Naive thymus-derived CD8-positive, alpha-beta T cell (primary cell): ENCODE results near the gene SLC22A25. TPM values are rescaled to one million over a fixed set of nuclear protein-coding genes. Genes with fewer than 3 reads are reported as not detected.
A peak's percentile ranks its signal among the peaks of the same experiment; 100 is the strongest.

ENCODE experiments used
- ATAC-seq, 2 donors: fragments of 150-1000 bp; cut with Tn5 transposase in 1 of 2; sonication (Bioruptor Pico), chemical (Tn5 transposase) in 1 of 2; 1 replicate in 1 of 2; 2 replicates in 1 of 2; pipeline ENCODE4 v1.10.0; 2021; ENCODE audit warnings: mild to moderate bottlenecking in 2 of 2, moderate library complexity in 2 of 2
- POLR2A ChIA-PET: fragments of 350-600 bp; sonication (Branson Sonifier 250); formaldehyde crosslinking; loops from one replicate; lab custom pipeline; 2021; ENCODE audit warnings: antibody characterized with exemption; lab: Charles Lee
- DNase-seq, 10 donors: peaks; one replicate each; pipeline versions ENCODE4 v3.0.0 to v3.0.0-alpha.2; 2020 to 2022
- H3K27ac Mint-ChIP-seq, 10 donors: one replicate each; pipeline ENCODE4 v1.8.0; 2020 to 2022; ENCODE audit warnings: mild to moderate bottlenecking in 10 of 10, mixed read lengths in 10 of 10, moderate library complexity in 4 of 10, inconsistent platforms in 1 of 10
- H3K27me3 Mint-ChIP-seq, 5 donors: one replicate each; pipeline ENCODE4 v1.8.0; 2021 to 2022; ENCODE audit warnings: mixed read lengths in 5 of 5
- H3K36me3 Mint-ChIP-seq, 3 donors: one replicate each; pipeline ENCODE4 v1.8.0; 2020 to 2022; ENCODE audit warnings: mixed read lengths in 3 of 3, mild to moderate bottlenecking in 2 of 3, inconsistent platforms in 1 of 3
- H3K4me1 Mint-ChIP-seq, 4 donors: one replicate each; pipeline ENCODE4 v1.8.0; 2021 to 2022; ENCODE audit warnings: mixed read lengths in 4 of 4
- H3K4me3 Mint-ChIP-seq, 10 donors: one replicate each; pipeline ENCODE4 v1.8.0; 2020 to 2022; ENCODE audit warnings: mild to moderate bottlenecking in 10 of 10, mixed read lengths in 10 of 10, moderate library complexity in 6 of 10, inconsistent platforms in 1 of 10
- H3K9me3 Mint-ChIP-seq, 9 donors: one replicate each; pipeline ENCODE4 v1.8.0; 2020 to 2022; ENCODE audit warnings: mixed read lengths in 9 of 9, mild to moderate bottlenecking in 3 of 9, inconsistent platforms in 1 of 9, moderate library complexity in 1 of 9
- polyA plus RNA-seq, 3 donors: library from polyadenylated mRNA; unstranded; fragments of 300-500 nt; fragmentation: Illumina TruSeq; gene quantifications; one replicate each; pipeline ENCODE4 v1.2.3, GENCODE V29; 2021
- total RNA-seq, 8 experiments: library from RNA in 2 of 8; stranded (reverse) in 2 of 8; gene quantifications; one replicate each; pipeline ENCODE4 v1.2.3 and lab custom pipeline; 2021 to 2026

The SLC22A25 gene
- total and polyA plus RNA-seq, 5 experiments from 2014 or later: not detected

- H3K36me3 Mint-ChIP-seq: no peaks in the 10 kb centered on the region
- H3K9me3 Mint-ChIP-seq: no peaks in the 10 kb centered on the region
- H3K4me3 Mint-ChIP-seq: no peak overlapping the region
- H3K27me3 Mint-ChIP-seq: peaks cover 3 to 37% (median 25%) of the 10 kb centered on the region in 5 donors
- H3K27ac Mint-ChIP-seq: no peak overlapping the region
- POLR2A ChIA-PET: no interaction called here
- DNase-seq (no peak), ATAC-seq (no peak)
- H3K4me1 Mint-ChIP-seq: no peaks in the 10 kb centered on the region
Observed at GRCh38 chr11:63226488-63227114, 16.8 kb downstream of the SLC22A25 start.

GRCh38 chr11:63214093-63214492 lies 29.3 kb downstream of the SLC22A25 start:
- Mint-ChIP-seq H3K27ac (no peak overlapping the region), H3K4me3 (no peak overlapping the region), H3K4me1 (peaks cover 0 to 2% (median 0%) of the 10 kb centered on the region in 4 donors), H3K27me3 (peaks cover 4 to 32% (median 14%) of the 10 kb centered on the region in 5 donors), H3K36me3 (peaks cover 0 to 3% (median 0%) of the 10 kb centered on the region in 3 donors), H3K9me3 (no peaks in the 10 kb centered on the region)
- POLR2A ChIA-PET: no interaction called here
- no peak for ATAC-seq
- DNase-seq: no peak

DNA sequence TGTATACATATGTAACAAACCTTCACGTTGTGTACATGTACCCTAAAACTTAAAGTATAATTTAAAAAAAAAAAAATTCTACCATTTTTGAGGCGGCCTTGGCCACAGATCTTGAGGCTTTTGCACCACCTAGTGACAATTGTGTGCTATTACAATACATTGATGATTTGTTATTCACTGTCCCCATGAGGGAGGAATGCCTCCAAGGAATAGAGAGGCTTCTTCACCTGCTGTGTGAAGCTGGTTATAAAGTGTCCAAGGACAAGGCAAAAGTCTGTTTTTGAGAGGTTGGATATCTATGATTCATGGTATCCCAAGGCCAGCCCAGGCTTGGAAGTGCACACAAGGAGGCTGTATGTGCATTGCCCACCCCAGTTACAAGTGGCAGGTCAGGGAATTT lies 30.7 kb downstream of the SLC22A25 start:
- H3K36me3 Mint-ChIP-seq: peaks cover 0 to 3% (median 0%) of the 10 kb centered on the region in 3 donors
- ATAC-seq (no peak), DNase-seq (peak in 5 of 10 donors; percentile 6 to 40 (median 10))
- H3K9me3 Mint-ChIP-seq: no peaks in the 10 kb centered on the region
- POLR2A ChIA-PET: no interaction called here
- H3K4me3 Mint-ChIP-seq: no peak overlapping the region
- H3K4me1 Mint-ChIP-seq: peaks cover 0 to 2% (median 0%) of the 10 kb centered on the region in 4 donors
- peaks cover 4 to 45% (median 23%) of the 10 kb centered on the region in 5 donors for H3K27me3 Mint-ChIP-seq
- H3K27ac Mint-ChIP-seq: no peak overlapping the region

- Mint-ChIP-seq H3K4me3 (no peak overlapping the region), H3K36me3 (no peaks in the 10 kb centered on the region), H3K27me3 (peaks cover 2 to 33% (median 23%) of the 10 kb centered on the region in 5 donors), H3K27ac (no peak overlapping the region), H3K9me3 (peaks cover 0 to 2% (median 0%) of the 10 kb centered on the region in 9 donors), H3K4me1 (peaks cover 0 to 2% (median 0%) of the 10 kb centered on the region in 4 donors)
- no peak for ATAC-seq
- POLR2A ChIA-PET: no interaction called here
- no peak for DNase-seq
Observed at GRCh38 chr11:63210111-63210510, 33.3 kb downstream of the SLC22A25 start.

Other genes with a start within 250 kb of the SLC22A25 start
- not detected for gene SLC22A8, start 227.8 kb downstream of the SLC22A25 start, total RNA-seq
- not detected for gene SLC22A8, start 227.8 kb downstream of the SLC22A25 start, polyA plus RNA-seq
- gene SLC22A24, start 99.4 kb downstream of the SLC22A25 start, total RNA-seq: not detected
- not detected for gene SLC22A24, start 99.4 kb downstream of the SLC22A25 start, polyA plus RNA-seq
- gene SLC22A9, start 126.2 kb upstream of the SLC22A25 start, total RNA-seq: not detected
- gene SLC22A9, start 126.2 kb upstream of the SLC22A25 start, polyA plus RNA-seq: not detected
- gene PLAAT5, start 247.6 kb upstream of the SLC22A25 start, total RNA-seq: under 1 TPM; 0.18 to 0.58 TPM
- under 1 TPM; 0.34 to 0.64 (median 0.36) TPM for gene PLAAT5, start 247.6 kb upstream of the SLC22A25 start, polyA plus RNA-seq